NCI-H2227 (cell line): ENCODE measurements around the gene MON1B.
"Not testable (repeated sequence)": the region's sequence is repeated elsewhere in the genome, so short reads cannot be mapped to it uniquely, and the experiment has no call there.

ENCODE experiments used
- DNase-seq: peaks from one replicate; lab custom pipeline; 2025; ENCODE audit not compliant: unreplicated experiment; lab: John Stamatoyannopoulos, UW

The MON1B gene

GRCh38 chr16:77238593-77238992 is 47.6 kb downstream of the MON1B start:
- DNase-seq, result no peak

- not testable (repeated sequence) for DNase-seq
Observed at GRCh38 chr16:77242471-77242870, 51.5 kb downstream of the MON1B start.

GRCh38 chr16:77246150-77246549 is 55.2 kb downstream of the MON1B start:
- DNase-seq, result no peak

- no peak for DNase-seq
Observed at GRCh38 chr16:77250400-77250799, 59.4 kb downstream of the MON1B start.
